Fibroblast of skin of back (primary cell): Measurements from ENCODE around the gene CYFIP1. TPM values are rescaled to one million over a fixed set of nuclear protein-coding genes. Genes with fewer than 3 reads are reported as not detected.
"Not testable (repeated sequence)": the region's sequence is repeated elsewhere in the genome, so short reads cannot be mapped to it uniquely, and the experiment has no call there.

Experiments used
- DNase-seq: peaks from one replicate; pipeline ENCODE4 v3.0.0-alpha.2; 2013
- polyA plus RNA-seq, 2 experiments: library from polyadenylated mRNA; unstranded; fragments of 120-200 nt; gene quantifications; one replicate each; pipeline ENCODE4 v1.2.1, GENCODE V29; 2013; ENCODE audit not compliant: insufficient read length in 2 of 2

CYFIP1 gene
- polyA plus RNA-seq (2013, experiment 1 of 2; ENCODE audit: insufficient read length), result 92.7 TPM
- 88.5 TPM for polyA plus RNA-seq (2013, experiment 2 of 2; ENCODE audit: insufficient read length)

DNA sequence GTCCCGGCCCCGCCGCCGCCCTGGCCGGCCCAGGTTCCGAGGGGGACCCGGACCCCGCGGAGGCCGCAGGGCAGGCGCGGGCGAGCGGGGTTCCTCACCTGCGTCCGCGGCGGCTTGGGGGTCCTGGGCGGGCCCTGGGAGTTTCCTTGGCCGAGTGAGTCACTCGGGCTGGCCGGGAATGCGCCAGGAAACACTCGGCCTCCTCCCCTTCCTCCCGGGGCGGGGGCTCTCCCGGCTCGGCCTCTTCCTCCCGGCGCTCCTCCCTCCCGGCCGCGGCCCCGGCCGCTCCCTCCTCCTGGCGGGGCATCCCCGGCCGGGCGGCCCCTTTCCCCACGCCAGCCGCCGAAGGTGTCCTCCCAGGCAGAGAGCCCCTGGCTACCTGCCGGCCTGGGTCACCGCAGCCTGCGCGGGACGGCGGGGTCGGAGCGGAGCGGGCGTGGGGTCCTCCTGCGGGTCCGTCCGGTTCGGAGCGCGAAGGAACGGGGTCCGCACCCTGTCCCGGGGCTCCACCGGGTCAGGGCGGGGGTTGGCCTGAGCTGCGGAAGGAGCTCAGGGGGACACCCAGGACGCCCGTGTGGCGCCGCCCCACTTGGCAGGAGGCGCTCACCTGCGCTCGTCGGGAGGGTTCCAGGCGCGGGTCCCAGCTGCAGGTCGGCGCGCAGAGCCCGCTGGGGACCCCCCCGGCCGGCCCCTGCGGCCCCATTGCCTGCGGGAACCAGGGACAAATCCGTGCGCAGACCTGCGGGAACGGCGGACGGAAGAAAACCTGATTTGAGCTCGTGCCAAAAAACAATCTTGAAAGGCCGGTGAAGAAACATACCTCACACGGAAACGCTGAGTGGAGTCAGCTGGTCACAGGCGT lies at the start of gene CYFIP1:
Gene CYFIP1 (minus strand): TSS at position 180 of the 862 bp plus-strand sequence. CDS start 33,083 bp downstream, outside the sequence.
- peak; percentile 90 for DNase-seq

- DNase-seq, result no peak
Measured at GRCh38 chr15:23026218-23026617, 46.0 kb upstream of the CYFIP1 start.

GRCh38 chr15:23022156-23022555 lies 42.0 kb upstream of the CYFIP1 start:
- DNase-seq, result no peak

DNA sequence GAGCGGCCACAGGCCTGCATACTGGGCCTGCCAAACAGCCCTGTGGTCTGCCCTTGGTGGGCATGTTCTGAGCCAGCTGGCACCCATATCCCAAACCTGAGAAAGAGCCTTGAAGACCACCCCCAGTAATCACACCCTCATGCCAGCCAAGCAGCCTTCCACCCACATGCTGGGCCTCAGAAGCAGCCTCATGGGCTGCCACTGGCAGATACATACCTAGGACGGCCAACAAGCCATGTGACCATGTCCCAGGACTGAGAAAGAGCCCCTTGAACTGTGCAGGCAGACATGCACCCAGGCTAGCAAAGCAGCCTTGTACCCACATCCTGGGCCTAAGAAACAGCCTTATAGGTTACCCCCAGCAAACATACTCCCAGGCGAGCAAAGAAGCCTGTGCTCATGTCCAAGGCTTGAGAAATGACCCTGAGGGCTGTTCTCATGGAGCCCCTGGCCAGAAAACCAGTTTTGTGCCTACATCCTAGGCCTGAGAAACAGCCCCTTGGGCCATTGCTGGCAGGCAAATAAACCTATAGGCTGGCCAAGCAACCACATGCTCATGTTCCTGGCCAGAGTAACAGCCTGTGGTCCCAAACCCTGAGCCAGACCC lies 34.3 kb upstream of the CYFIP1 start:
- no peak for DNase-seq

DNA sequence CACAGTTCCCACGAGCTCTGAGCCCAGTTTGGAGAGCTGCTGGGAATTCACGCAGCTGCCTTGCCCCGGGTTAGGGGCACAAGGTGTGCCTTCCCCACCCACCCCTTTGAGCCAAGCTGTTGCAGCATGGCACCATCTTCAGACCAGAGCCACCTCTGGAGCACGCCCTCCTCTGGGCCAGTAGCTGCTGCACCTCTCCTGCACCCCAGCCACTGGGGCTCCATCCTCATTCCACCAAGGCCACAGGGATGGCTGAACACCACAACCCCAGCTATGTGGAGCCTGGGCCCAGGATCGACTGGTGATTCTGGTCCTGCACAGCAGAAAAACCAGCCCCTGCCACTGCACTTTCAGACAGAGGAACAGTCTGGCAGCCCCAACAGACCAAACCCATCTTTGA lies 33.5 kb upstream of the CYFIP1 start:
- DNase-seq, result no peak

DNA sequence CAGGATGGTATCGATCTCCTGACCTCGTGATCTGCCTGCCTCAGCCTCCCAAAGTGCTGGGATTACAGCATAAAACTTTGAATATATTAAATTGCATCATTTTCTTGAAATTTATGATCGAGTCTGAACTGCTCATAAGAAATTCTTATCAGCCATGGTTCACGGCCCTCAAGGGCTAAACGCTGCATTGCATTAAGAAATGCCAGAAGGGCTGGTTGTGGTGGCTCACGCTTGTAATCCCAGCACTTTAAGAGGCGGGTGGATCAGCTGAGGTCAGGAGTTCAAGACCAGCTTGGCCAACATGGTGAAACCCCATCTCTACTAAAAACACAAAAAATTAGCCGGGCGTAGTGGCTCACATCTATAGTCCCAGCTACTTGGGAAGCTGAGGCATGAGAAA lies 32.4 kb upstream of the CYFIP1 start:
- not testable (repeated sequence) for DNase-seq

- no peak for DNase-seq
Measured at GRCh38 chr15:23003736-23004135, 23.6 kb upstream of the CYFIP1 start.

GRCh38 chr15:23002920-23003319 lies 22.8 kb upstream of the CYFIP1 start:
- no peak for DNase-seq

GRCh38 chr15:22995795-22996194 lies 15.6 kb upstream of the CYFIP1 start:
- no peak for DNase-seq

- no peak for DNase-seq
Measured at GRCh38 chr15:22992024-22992326, 11.8 kb upstream of the CYFIP1 start.

DNA sequence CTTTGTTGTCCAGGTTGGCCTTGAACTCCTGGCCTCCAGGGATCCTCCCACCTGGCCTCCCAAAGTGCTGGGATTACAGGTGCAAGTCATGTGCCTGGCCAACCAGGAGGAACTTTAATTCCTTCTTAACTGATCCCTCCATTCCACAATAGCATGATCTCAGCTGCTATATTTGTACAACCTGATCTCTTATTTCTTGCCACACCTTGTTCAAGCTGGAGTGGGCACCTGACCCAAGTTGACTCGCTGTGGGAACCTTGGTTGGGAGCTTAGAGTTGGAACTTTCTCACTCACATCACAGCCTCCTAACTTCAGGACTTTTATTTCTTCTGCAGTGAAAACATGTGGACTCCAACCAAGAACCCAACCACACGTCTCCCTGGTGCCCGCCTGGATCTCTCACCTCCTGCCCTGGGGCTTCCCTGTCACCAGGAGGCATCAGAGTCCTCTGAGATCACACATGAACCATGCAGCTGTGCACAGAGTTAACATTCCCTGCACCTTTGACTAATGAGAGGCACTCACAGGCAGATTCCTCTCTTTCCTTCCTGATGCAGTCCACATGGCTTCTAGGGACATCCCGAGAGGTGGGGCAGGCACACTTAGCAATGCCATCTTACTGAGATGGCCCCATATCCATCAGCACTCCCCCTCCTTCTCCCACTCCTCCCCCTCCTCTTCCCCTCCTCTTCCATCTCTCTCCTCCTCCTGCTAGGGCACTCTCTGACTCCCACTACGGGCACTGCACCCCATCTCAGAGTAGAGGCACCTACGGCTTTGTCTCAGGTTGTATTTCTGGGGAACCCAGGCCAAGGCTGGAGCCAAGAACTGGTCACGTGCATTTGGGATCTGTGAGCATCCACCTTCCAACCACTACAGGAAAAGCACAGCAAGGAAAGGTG lies 9.7 kb upstream of the CYFIP1 start:
- DNase-seq, result no peak

- DNase-seq, result no peak
Measured at GRCh38 chr15:22988811-22989210, 8.6 kb upstream of the CYFIP1 start.

- DNase-seq, result not testable (repeated sequence)
Measured at GRCh38 chr15:22981931-22982330, 1.8 kb upstream of the CYFIP1 start.

DNA sequence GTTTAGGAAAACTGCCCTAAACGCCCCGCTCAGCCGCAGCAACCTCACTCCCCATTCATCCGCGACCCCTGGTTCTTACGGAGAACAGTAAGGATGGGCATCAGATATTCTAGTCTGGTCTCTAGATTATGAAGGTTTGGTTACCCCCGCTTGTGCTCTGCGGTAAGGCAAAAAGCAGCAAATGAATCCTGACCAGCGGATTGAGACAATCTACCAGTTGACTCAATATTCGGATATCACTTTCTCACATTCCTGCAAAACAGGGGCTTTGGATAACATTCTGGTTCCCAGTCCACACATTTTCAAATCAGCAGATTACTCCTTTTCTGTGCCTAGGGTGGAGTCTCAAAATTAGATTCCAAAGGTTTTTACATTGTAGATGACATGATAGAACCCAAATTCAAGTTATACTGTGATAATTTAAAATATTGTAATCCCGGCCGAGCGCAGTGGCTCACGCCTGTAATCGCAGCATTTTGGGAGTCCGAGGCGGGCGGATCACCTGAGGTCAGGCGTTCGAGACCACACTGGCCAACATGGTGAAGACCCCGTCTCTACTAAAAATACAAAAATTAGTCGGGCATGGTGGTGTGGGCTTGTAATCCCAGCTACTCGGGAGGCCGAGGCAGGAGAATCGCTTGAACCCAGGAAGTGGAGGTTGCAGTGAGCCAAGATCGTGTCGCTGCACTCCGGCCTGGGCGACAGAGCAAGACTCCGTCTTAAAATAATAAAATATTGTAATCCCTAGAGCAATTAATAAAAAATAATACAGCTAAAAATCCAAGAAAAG lies 1.1 kb upstream of the CYFIP1 start:
- DNase-seq, result no peak

GRCh38 chr15:22979238-22980188 lies 655 bp downstream of the CYFIP1 start:
- peak; percentile 55 for DNase-seq

DNA sequence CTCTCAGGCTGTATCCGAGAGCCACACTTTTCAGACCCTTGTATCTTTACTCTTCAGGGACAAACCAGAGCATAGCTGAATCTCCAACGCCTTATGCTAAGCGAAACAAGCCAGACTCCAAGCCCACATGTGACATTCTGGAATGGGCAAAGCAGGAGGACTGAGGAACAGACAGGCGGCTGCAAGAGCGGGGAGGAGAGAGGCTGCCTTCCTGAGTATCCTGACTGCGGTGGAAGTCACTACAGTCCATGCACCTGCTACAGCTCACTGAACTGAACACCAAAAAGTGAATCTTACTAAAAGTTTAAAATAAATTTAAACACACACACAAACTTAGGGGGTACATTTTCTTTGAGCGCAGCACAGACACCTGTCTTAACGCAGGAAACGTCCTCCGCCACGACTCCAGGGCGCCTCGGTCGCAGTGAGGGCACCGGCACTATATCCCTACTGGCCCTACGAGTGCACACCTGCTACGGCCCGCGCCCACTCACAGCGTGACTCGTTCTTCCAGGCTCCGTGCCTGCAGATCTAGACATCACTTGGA lies 1.4 kb downstream of the CYFIP1 start:
- no peak for DNase-seq

- DNase-seq, result no peak
Measured at GRCh38 chr15:22974745-22975144, 5.4 kb downstream of the CYFIP1 start.

- DNase-seq, result no peak
Measured at GRCh38 chr15:22973987-22974386, 6.2 kb downstream of the CYFIP1 start.

GRCh38 chr15:22973286-22973685 lies 6.9 kb downstream of the CYFIP1 start:
- no peak for DNase-seq

DNA sequence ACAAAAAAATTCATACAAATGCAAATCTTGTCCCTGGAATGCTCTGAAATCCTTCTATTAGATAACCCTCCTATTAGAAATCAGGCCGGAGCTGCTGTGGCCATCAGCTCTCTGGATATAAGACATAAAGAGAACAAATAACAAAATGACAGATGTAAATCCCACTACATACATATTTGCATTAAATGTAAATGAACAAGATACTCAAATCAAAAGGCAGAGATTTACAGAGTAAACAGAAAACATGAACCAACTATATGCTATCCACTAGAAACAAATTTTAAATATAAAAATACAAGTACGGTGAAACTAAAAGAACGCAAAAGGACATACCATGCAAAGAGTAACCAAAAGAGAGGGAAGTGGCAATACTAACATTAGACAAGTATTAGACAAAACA lies 10.7 kb downstream of the CYFIP1 start:
- no peak for DNase-seq

DNA sequence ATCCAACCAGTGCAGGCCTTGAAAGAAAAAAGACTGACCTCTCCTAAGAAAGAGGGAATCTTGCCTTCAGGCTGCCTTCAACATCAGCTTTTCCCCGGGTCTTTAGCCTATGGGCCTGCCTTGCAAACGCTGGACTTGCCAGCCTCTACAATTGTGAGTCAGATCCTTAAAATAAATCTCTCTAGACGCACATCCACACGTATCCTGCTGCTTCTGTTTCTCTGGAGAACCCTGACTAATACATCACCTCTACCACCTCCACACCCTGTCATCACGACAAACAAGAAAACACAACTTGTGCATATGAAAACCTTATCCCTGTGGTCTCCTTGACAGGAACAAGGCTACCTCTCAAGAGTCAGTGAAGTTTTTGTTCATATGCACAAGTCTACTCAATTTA lies 11.8 kb downstream of the CYFIP1 start:
- DNase-seq, result peak; percentile 88
